HG03354 (cell line): Measurements from ENCODE around the gene MTX1.
"Not testable (repeated sequence)": the region's sequence is repeated elsewhere in the genome, so short reads cannot be mapped to it uniquely, and the experiment has no call there.

Experiments
- ATAC-seq: cut with Tn5 transposase; IDR thresholded peaks from one replicate; pipeline ENCODE4 v1.9.1; 2021; ENCODE audit warnings: mild to moderate bottlenecking; ENCODE audit not compliant: unreplicated experiment, poor library complexity, severe bottlenecking

MTX1 gene, protein sequence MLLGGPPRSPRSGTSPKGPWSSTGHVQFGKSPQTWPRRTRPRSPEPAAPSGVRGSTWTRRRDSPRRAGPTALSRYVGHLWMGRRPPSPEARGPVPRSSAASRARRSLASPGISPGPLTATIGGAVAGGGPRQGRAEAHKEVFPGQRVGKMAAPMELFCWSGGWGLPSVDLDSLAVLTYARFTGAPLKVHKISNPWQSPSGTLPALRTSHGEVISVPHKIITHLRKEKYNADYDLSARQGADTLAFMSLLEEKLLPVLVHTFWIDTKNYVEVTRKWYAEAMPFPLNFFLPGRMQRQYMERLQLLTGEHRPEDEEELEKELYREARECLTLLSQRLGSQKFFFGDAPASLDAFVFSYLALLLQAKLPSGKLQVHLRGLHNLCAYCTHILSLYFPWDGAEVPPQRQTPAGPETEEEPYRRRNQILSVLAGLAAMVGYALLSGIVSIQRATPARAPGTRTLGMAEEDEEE

DNA sequence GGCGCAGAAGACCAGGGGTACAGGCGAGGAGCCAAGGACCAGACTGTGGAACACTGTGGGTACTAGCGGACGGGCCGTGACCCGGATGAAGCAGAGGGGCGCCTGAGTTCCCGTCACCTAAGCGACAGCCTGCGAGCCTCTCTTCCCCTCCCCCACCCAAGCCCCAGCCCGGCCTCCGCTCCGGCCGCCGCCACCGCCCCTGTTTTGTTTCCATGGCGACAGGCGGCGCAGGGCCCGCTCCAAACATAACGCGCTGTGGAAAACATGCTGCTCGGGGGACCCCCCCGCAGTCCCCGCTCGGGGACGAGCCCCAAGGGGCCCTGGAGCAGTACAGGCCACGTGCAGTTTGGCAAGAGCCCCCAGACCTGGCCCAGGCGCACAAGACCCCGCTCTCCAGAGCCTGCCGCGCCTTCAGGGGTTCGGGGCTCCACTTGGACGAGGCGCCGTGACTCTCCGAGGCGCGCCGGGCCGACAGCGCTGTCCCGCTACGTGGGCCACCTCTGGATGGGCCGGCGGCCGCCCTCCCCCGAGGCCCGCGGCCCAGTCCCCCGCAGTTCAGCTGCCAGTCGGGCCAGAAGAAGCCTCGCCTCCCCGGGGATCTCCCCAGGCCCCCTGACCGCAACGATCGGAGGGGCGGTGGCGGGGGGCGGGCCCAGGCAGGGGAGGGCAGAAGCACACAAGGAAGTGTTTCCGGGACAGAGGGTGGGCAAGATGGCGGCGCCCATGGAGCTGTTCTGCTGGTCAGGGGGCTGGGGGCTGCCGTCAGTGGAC is at the start of gene MTX1:
Gene MTX1 (plus strand): TSS at position 155 of the 771 bp plus-strand sequence. CDS start 110 bp downstream, at position 265.
- peak; percentile 77 for ATAC-seq

- no peak for ATAC-seq
Measured at GRCh38 chr1:155158991-155159390, 49.5 kb upstream of the MTX1 start.

- ATAC-seq: no peak
Measured at GRCh38 chr1:155160128-155160527, 48.4 kb upstream of the MTX1 start.

DNA sequence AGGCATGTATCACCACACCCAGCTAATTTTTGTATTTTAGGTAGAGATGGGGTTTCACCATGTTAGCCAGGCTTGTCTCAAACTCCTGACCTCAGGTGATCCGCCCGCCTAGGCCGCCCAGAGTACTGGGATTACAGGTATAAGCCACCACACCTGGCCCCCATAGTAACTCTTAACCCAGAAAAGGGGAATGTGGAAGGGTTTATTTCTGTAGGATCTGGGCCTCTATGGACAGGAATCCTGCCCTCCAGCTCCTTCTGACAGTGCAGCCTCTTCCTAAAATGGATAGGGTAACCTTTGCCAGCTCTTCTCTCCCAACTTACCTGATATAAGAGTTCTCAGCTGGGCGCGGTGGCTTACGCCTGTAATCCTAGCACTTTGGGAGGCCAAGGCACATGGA is 45.9 kb upstream of the MTX1 start:
- ATAC-seq: not testable (repeated sequence)

GRCh38 chr1:155163785-155164184 is 44.7 kb upstream of the MTX1 start:
- not testable (repeated sequence) for ATAC-seq

DNA sequence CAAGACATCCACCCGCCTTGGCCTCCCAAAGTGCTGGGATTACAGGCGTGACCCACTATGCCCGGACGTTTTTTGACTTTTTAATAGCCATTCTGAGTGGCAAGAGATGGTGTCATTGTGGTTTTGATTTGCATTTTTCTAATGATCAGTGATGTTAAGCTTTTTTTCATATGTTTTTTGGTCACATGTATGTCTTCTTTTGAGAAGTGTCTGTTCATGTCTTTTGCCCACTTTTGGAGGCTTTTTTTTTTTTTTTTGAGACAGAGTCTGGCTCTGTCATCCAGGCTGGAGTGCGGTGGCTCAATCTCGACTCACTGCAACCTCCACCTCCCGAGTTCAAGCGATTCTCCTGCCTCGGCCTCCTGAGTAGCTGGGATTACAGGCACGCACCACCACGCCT is 43.9 kb upstream of the MTX1 start:
- ATAC-seq: not testable (repeated sequence)

- ATAC-seq: no peak
Measured at GRCh38 chr1:155166051-155166470, 42.4 kb upstream of the MTX1 start.

GRCh38 chr1:155166471-155167165 is 41.9 kb upstream of the MTX1 start:
- no peak for ATAC-seq

DNA sequence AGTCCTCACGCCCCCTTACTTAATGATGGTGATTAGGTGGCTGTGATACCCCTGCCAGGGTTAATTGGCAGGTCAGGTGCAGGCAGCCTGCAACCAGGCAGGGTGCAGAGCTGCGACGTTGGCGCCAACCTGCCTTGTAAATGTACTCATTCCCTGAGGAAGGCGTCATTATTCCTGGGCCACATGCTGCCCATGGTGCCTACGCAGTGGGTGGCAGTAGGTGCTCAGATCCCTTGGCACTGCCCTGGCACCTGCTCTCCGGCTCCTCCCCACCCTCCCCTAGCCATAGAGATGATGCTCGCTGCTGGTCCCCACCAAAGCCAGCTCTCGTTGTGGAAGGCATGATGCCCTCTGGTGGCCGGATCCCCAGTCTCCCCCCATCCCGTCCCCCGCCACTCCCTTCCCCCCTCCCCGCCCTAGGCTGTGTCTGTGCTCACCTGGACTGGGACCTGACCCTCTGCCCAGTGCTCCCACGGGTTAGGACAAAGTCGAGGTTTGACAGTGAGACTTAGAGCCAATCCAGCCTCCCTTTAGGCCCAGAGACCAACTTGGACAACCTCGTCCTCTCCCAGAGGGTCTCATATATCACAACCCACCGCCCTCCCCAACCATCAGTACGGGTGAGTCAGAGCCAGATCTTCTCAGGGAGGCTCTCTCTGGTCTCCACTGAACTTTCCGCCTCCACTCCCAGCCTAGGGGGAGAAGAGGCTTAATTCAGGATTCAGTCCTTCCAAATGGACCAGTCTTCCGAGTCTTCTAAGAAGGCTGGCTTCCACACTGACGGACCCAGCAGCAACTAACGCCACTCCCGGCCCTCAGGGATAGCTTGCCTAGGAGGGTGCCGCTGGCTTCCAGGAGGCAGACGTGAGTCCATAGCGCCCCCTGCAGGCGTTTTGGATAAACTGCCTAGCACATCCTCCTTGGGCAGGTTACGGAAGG is 41.1 kb upstream of the MTX1 start:
- ATAC-seq: peak; percentile 54

- not testable (repeated sequence) for ATAC-seq
Measured at GRCh38 chr1:155168105-155168445, 40.4 kb upstream of the MTX1 start.

GRCh38 chr1:155168456-155169210 is 39.9 kb upstream of the MTX1 start:
- ATAC-seq: no peak

DNA sequence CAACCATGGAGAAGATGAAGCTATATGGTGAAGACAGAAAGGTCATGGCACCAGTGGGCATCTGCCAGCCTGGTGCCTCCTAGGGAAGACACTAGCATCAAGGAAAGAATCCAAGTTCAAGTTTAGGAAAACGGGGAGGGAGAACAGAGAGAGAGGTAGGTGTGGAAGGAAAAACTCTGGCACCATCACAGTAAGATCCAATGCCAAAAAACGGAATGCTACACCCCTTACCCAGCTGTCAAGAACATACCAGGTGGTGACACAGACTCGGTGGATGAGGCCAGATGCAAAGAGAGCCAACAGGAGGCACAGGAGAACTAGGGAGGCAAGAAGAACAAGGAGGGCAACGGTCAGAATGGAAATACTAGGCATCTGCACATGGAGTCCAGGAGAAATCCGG is 39.0 kb upstream of the MTX1 start:
- no peak for ATAC-seq

- ATAC-seq: no peak
Measured at GRCh38 chr1:155170101-155170785, 38.3 kb upstream of the MTX1 start.

GRCh38 chr1:155170806-155171205 is 37.7 kb upstream of the MTX1 start:
- ATAC-seq: no peak

GRCh38 chr1:155171836-155172731 is 36.4 kb upstream of the MTX1 start:
- peak; percentile 25 for ATAC-seq

DNA sequence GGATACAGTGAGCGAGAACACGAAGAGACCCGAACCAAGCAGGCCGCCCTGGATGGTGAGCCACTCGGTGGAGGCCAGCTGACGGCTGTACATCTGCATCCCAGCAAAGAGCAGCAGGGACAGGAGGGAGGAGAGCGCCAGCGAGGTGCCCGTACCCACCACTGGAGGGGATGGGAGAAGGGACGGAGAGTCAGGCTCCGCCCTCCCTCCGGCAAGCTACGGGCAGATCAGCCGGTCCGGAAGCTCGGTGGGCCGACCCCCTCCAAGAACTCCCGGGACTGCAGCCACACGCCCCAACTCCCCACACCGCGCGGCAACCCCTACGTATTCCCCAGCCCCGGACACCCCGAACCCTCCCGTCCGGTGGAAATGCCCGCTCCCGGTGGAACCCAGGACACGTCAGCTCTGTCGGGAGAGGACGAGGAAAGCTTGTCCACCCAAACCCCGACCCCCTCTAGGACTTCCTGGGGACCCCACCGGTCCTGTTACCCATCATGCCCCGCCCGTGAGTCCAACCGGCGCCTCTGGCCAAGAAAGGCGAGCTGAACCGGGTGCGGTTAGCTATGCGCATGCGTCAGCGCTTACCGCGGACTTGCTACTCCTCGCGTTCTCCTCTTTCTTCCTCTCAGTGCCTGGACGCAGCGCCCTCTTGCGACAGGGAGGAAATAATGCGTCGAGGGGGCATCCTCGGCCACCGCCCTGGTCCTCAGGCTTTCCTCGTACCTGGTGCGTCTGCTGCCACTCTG is 35.6 kb upstream of the MTX1 start, which contains the start of gene KRTCAP2:
Gene KRTCAP2 (minus strand): TSS at position 573 of the 746 bp plus-strand sequence. CDS start 80 bp downstream, at position 493.
- ATAC-seq: peak; percentile 77
